Endodermal cell (in vitro differentiated cells): ENCODE results near the gene AIF1L. TPM values are rescaled to one million over a fixed set of nuclear protein-coding genes. Genes with fewer than 3 reads are reported as not detected.

Source experiments
- DNase-seq: peaks from one replicate; pipeline ENCODE4 v3.0.0-alpha.2; 2017
- H3K27ac ChIP-seq: 2 replicates; pipeline ENCODE4 v1.5.1; 2013; ENCODE audit warnings: mild to moderate bottlenecking, low read depth, low read length, moderate library complexity
- H3K27me3 ChIP-seq: 2 replicates; pipeline ENCODE4 v1.6.1; 2013; ENCODE audit warnings: mild to moderate bottlenecking, low read length, moderate library complexity; ENCODE audit not compliant: insufficient read depth, control insufficient read depth, poor library complexity, severe bottlenecking
- H3K36me3 ChIP-seq: 2 replicates; pipeline ENCODE4 v1.7.0; 2013; ENCODE audit warnings: mild to moderate bottlenecking, low read length, moderate library complexity; ENCODE audit not compliant: control insufficient read depth, insufficient read depth
- H3K4me1 ChIP-seq: one replicate; pipeline ENCODE4 v1.7.0; 2013; ENCODE audit warnings: low read length; ENCODE audit not compliant: control insufficient read depth, insufficient read depth
- H3K4me3 ChIP-seq: 2 replicates; pipeline ENCODE4 v1.5.1; 2013; ENCODE audit warnings: mild to moderate bottlenecking, low read length, moderate library complexity
- H3K9ac ChIP-seq: 2 replicates; pipeline ENCODE4 v1.6.1; 2013; ENCODE audit warnings: mild to moderate bottlenecking, low read length, moderate library complexity; ENCODE audit not compliant: poor library complexity, severe bottlenecking; ENCODE audit errors: extremely low read depth
- H3K9me3 ChIP-seq: 2 replicates; pipeline ENCODE4 v1.6.1; 2013; ENCODE audit warnings: mild to moderate bottlenecking, low read length, moderate library complexity; ENCODE audit not compliant: control insufficient read depth
- H3K27ac Mint-ChIP-seq: 2 replicates; pipeline ENCODE4 v1.8.0; 2020; ENCODE audit warnings: mixed read lengths
- H3K27me3 Mint-ChIP-seq: 2 replicates; pipeline ENCODE4 v1.8.0; 2021; ENCODE audit warnings: mild to moderate bottlenecking, mixed read lengths; ENCODE audit not compliant: insufficient read depth
- H3K36me3 Mint-ChIP-seq: 2 replicates; pipeline ENCODE4 v1.8.0; 2020; ENCODE audit warnings: low read depth, mixed read lengths
- H3K4me1 Mint-ChIP-seq: 2 replicates; pipeline ENCODE4 v1.8.0; 2020; ENCODE audit warnings: mixed read lengths
- H3K4me3 Mint-ChIP-seq: 2 replicates; pipeline ENCODE4 v1.8.0; 2020; ENCODE audit warnings: mild to moderate bottlenecking, moderate library complexity, mixed read lengths
- H3K9me3 Mint-ChIP-seq: 2 replicates; pipeline ENCODE4 v1.8.0; 2020; ENCODE audit warnings: mild to moderate bottlenecking, mixed read lengths
- WGBS, 2 experiments: methylation state at CpG; one replicate each; pipeline versions ENCODE4 v1.1.5 to v1.1.7; 2013; ENCODE audit warnings: missing lambda C conversion rate in 2 of 2, mixed read lengths in 1 of 2; ENCODE audit not compliant: insufficient coverage in 1 of 2, insufficient read length in 1 of 2; 5-methylcytosine and 5-hydroxymethylcytosine counted together
- total RNA-seq, 2 donors: library from RNA; stranded (reverse); fragmentation: NEBNext Ultra II Directional in 1 of 2; extraction: Animal tissue kit (Norgen Biotek cat#: 25700) in 1 of 2; gene quantifications; 2 replicates in 1 of 2; 3 replicates in 1 of 2; pipeline ENCODE4 v1.2.1, GENCODE V29; 2021
- TF ChIP-seq, protein P1 (sequence below): fragments of 200-600 bp; sonication (generic); conservative IDR thresholded peaks from 2 replicates; pipeline ENCODE4 v1.5.0; 2021; ENCODE audit warnings: antibody characterized with exemption, mild to moderate bottlenecking

The AIF1L gene
- total RNA-seq, 2 donors from 2014 or later: 93.4 to 117 TPM

DNA sequence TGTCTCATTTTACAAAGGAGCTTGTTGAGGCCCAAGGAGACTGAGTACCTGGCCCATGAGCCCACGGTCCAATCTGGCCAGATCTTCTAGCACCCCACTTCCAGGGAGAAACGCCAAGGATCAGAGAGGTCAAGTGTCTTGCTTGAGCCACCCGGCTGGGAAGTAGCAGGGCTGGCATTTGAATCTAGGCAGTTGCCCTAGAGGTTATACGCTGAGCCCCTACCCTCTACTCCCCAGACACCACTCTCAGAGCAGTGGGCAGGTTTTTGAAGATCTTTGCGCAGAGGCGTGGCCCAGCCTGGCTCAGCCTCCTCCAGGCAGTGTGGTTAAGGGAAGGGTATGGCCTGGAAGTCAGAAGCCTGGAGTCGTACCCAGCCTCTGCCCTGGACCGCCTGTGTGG is 23.3 kb downstream of the AIF1L start:
- 89 to 96% methylated on average over 3 to 8 of the region's 8 CpGs for WGBS, 2 experiments
- Histone ChIP-seq H3K36me3 (peaks cover 29% of the 10 kb centered on the region), H3K27me3 (no peaks in the 10 kb centered on the region), H3K4me3 (no peak overlapping the region), H3K27ac (no peak overlapping the region), H3K9me3 (no peaks in the 10 kb centered on the region), H3K9ac (no peak overlapping the region), H3K4me1 (no peaks in the 10 kb centered on the region)
- TF ChIP-seq, protein P1, sequence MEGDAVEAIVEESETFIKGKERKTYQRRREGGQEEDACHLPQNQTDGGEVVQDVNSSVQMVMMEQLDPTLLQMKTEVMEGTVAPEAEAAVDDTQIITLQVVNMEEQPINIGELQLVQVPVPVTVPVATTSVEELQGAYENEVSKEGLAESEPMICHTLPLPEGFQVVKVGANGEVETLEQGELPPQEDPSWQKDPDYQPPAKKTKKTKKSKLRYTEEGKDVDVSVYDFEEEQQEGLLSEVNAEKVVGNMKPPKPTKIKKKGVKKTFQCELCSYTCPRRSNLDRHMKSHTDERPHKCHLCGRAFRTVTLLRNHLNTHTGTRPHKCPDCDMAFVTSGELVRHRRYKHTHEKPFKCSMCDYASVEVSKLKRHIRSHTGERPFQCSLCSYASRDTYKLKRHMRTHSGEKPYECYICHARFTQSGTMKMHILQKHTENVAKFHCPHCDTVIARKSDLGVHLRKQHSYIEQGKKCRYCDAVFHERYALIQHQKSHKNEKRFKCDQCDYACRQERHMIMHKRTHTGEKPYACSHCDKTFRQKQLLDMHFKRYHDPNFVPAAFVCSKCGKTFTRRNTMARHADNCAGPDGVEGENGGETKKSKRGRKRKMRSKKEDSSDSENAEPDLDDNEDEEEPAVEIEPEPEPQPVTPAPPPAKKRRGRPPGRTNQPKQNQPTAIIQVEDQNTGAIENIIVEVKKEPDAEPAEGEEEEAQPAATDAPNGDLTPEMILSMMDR: no peak
- no peak overlapping the region for H3K4me3 Mint-ChIP-seq
- no peaks in the 10 kb centered on the region for H3K9me3 Mint-ChIP-seq
- H3K36me3 Mint-ChIP-seq: peaks cover 58% of the 10 kb centered on the region
- H3K4me1 Mint-ChIP-seq: peaks cover under 1% of the 10 kb centered on the region
- no peaks in the 10 kb centered on the region for H3K27me3 Mint-ChIP-seq
- H3K27ac Mint-ChIP-seq: no peak overlapping the region
- no peak for DNase-seq

DNA sequence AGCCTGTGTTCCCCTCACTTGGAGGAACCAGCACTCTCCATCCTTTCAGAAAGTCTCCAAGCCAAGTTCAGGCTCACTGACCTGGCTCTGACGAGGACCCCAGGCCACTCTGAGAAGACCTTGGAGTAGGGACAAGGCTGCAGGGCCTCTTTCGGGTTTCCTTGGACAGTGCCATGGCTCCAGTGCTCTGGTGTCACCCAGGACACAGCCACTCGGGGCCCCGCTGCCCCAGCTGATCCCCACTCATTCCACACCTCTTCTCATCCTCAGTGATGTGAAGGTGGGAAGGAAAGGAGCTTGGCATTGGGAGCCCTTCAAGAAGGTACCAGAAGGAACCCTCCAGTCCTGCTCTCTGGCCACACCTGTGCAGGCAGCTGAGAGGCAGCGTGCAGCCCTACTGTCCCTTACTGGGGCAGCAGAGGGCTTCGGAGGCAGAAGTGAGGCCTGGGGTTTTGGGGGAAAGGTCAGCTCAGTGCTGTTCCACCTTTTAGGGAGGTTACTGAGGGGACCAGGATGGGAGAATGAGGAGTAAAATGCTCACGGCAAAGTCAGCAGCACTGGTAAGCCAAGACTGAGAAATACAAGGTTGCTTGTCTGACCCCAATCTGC is 24.4 kb downstream of the AIF1L start:
- Histone ChIP-seq H3K36me3 (peaks cover 29% of the 10 kb centered on the region), H3K27ac (no peak overlapping the region), H3K27me3 (no peaks in the 10 kb centered on the region), H3K4me3 (no peak overlapping the region), H3K4me1 (no peaks in the 10 kb centered on the region), H3K9me3 (no peaks in the 10 kb centered on the region), H3K9ac (no peak overlapping the region)
- WGBS, 2 experiments: 95 to 97% methylated on average over 3 to 6 of the region's 7 CpGs
- no peaks in the 10 kb centered on the region for H3K9me3 Mint-ChIP-seq
- H3K27ac Mint-ChIP-seq: no peak overlapping the region
- peaks cover 51% of the 10 kb centered on the region for H3K36me3 Mint-ChIP-seq
- H3K4me1 Mint-ChIP-seq: peaks cover 5% of the 10 kb centered on the region
- no peaks in the 10 kb centered on the region for H3K27me3 Mint-ChIP-seq
- no peak overlapping the region for H3K4me3 Mint-ChIP-seq
- TF ChIP-seq, protein P1: no peak
- DNase-seq: no peak

DNA sequence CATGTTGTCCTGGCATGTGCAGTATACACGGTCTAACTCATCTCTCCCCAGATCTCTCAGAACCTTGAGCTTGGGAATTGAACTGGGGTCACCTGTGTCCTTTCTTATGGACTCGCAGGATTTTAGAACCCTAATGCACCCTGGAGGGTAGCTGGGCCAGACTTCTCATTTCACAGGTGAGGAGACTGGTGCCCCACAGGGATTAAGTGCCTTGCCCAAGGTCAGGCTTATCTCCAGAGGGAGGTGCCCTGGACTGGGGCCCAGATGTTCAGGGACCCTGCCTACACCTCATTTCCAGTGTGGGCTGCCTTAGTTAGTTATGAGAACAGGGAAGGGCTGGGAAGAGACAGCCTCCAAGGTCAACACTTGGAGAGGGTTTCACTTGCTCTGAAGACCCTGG is 25.0 kb downstream of the AIF1L start:
- peaks cover 46% of the 10 kb centered on the region for H3K36me3 Mint-ChIP-seq
- no peak overlapping the region for H3K4me3 ChIP-seq
- no peaks in the 10 kb centered on the region for H3K27me3 ChIP-seq
- TF ChIP-seq, protein P1: no peak
- no peak for DNase-seq
- H3K27me3 Mint-ChIP-seq: no peaks in the 10 kb centered on the region
- no peak overlapping the region for H3K27ac ChIP-seq
- H3K9me3 ChIP-seq: no peaks in the 10 kb centered on the region
- H3K4me3 Mint-ChIP-seq: no peak overlapping the region
- peaks cover 9% of the 10 kb centered on the region for H3K4me1 Mint-ChIP-seq
- H3K9me3 Mint-ChIP-seq: no peaks in the 10 kb centered on the region
- WGBS, 2 experiments: 90 to 93% methylated on average over 2 of the region's 2 CpGs
- peaks cover 29% of the 10 kb centered on the region for H3K36me3 ChIP-seq
- H3K4me1 ChIP-seq: no peaks in the 10 kb centered on the region
- no peak overlapping the region for H3K27ac Mint-ChIP-seq
- H3K9ac ChIP-seq: no peak overlapping the region
